Testis (tissue), 2 donors: ENCODE results near the gene LRRFIP1.

Source experiments
- CTCF ChIP-seq, 3 experiments: fragments of 450-650 bp in 2 of 3; fragments of 200-600 bp in 1 of 3; sonication (generic) in 1 of 3; IDR thresholded peaks; one replicate each; pipeline ENCODE4 v1.5.1; 2016 to 2019; ENCODE audit warnings: antibody characterized with exemption in 3 of 3, mild to moderate bottlenecking in 2 of 3, moderate library complexity in 1 of 3
- POLR2A ChIP-seq: fragments of 450-650 bp; IDR thresholded peaks from one replicate; pipeline ENCODE4 v1.6.1; 2017; ENCODE audit warnings: antibody characterized with exemption, mild to moderate bottlenecking, moderate library complexity

GRCh38 chr2:237724811-237725478 lies 97.6 kb downstream of the LRRFIP1 start:
- TF ChIP-seq CTCF (IDR thresholded peaks at IDR 0.05) (no peak), POLR2A (no peak)
